Natural killer cell treated with Interleukin-12 subunit alpha and Interleukin-12 subunit beta and Interleukin-15 and Interleukin-18, amount 100 ng/mL, for 72 hours (primary cell): ENCODE results near the gene RUFY1. TPM values are rescaled to one million over a fixed set of nuclear protein-coding genes. Genes with fewer than 3 reads are reported as not detected.

Experiments used
- ATAC-seq, 2 donors: fragments of 150-1000 bp; cut with Tn5 transposase in 1 of 2; sonication (Bioruptor Pico), chemical (Tn5 transposase) in 1 of 2; 2 replicates each; pipeline ENCODE4 v1.10.0; 2021
- DNase-seq: peaks from one replicate; pipeline ENCODE4 v3.0.0; 2022; ENCODE audit warnings: low spot score
- H3K27ac Mint-ChIP-seq, 2 donors: 1 replicate in 1 of 2; 2 replicates in 1 of 2; pipeline ENCODE4 v1.8.0; 2022; ENCODE audit warnings: mixed read lengths in 2 of 2, mild to moderate bottlenecking in 1 of 2, moderate library complexity in 1 of 2
- H3K27me3 Mint-ChIP-seq, 2 donors: 1 replicate in 1 of 2; 2 replicates in 1 of 2; pipeline ENCODE4 v1.8.0; 2022; ENCODE audit warnings: mixed read lengths in 2 of 2
- H3K36me3 Mint-ChIP-seq: one replicate; pipeline ENCODE4 v1.8.0; 2022; ENCODE audit warnings: mixed read lengths
- H3K4me1 Mint-ChIP-seq, 2 donors: 1 replicate in 1 of 2; 2 replicates in 1 of 2; pipeline ENCODE4 v1.8.0; 2022; ENCODE audit warnings: low read depth in 2 of 2, mixed read lengths in 2 of 2, mild to moderate bottlenecking in 1 of 2
- H3K4me3 Mint-ChIP-seq: one replicate; pipeline ENCODE4 v1.8.0; 2022; ENCODE audit warnings: mixed read lengths
- H3K9me3 Mint-ChIP-seq: 2 replicates; pipeline ENCODE4 v1.8.0; 2022; ENCODE audit warnings: mixed read lengths
- total RNA-seq, 2 donors: library from RNA; stranded (reverse); gene quantifications; one replicate each; pipeline ENCODE4 v1.2.3, GENCODE V29; 2022

RUFY1 gene
- total RNA-seq, 2 donors from 2014 or later = 29.2 to 41.0 TPM

- Mint-ChIP-seq H3K9me3 (no peaks in the 10 kb centered on the region), H3K4me3 (no peak overlapping the region), H3K36me3 (peaks cover 7% of the 10 kb centered on the region), H3K27me3 (no peaks in the 10 kb centered on the region), H3K4me1 (peaks cover 0 to 7% of the 10 kb centered on the region in 2 donors), H3K27ac (no peak overlapping the region)
- DNase-seq = no peak
- ATAC-seq = peak in 1 of 2 donors; percentile 2
Measured at GRCh38 chr5:179601871-179602625, 51.7 kb downstream of the RUFY1 start.

GRCh38 chr5:179603308-179603707 lies 53.0 kb downstream of the RUFY1 start:
- no peak overlapping the region for H3K27ac Mint-ChIP-seq
- H3K9me3 Mint-ChIP-seq = no peaks in the 10 kb centered on the region
- no peak for DNase-seq
- no peak overlapping the region for H3K4me3 Mint-ChIP-seq
- H3K4me1 Mint-ChIP-seq = peaks cover 0 to 10% of the 10 kb centered on the region in 2 donors
- H3K27me3 Mint-ChIP-seq = no peaks in the 10 kb centered on the region
- H3K36me3 Mint-ChIP-seq = peaks cover 7% of the 10 kb centered on the region
- ATAC-seq = no peak

DNA sequence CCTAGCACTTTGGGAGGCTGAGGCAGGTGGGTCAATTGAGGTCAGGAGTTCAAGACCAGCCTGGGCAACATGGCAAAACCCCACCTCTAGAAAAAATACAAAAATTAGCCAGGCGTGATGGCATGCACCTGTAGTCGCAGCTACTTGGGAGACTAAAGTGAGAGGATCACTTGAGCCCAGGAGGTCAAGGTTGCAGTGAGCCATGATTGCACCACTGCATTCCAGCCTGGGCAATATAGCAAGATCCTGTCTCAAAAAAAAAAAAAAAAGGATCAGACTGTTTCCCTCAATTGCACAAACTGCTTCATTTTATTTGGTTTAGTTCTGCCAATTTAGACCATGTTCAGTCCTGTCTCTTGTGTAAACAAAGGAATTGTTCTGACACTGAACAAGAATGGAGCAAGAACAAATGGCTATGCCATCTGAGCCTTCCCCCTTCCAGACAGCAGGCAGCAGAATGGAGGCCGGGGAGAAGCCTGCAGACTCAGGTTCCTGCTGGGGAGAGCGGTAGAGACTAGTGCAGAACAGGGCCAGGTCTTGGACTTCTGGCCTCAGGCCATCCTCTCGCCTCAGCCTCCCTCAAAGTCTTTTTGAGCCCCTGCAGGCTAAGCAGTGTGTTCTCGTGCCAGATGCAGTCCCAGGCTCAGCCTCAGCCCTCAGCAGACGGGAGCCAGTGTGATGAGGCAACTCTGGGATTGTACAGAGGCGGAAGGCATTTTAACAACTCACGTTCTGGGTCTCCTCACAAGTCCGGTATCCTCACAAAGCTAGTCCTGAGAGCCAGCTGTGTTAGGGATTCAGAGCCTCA lies 54.9 kb downstream of the RUFY1 start:
- ATAC-seq = no peak

GRCh38 chr5:179606071-179606909 lies 55.9 kb downstream of the RUFY1 start:
- peak; percentile 2 to 7 for ATAC-seq
- Mint-ChIP-seq H3K4me3 (no peak overlapping the region), H3K9me3 (no peaks in the 10 kb centered on the region), H3K27ac (peak overlapping the region in 1 of 2 donors; percentile 53), H3K36me3 (peaks cover 13% of the 10 kb centered on the region), H3K27me3 (no peaks in the 10 kb centered on the region), H3K4me1 (peaks cover 13 to 21% of the 10 kb centered on the region in 2 donors)
- no peak for DNase-seq

More for the DNA sequence above, 54.9 kb downstream of the RUFY1 start:
- Mint-ChIP-seq H3K4me3 (no peak overlapping the region), H3K27me3 (no peaks in the 10 kb centered on the region), H3K36me3 (peaks cover 8% of the 10 kb centered on the region), H3K4me1 (peaks cover 8 to 15% of the 10 kb centered on the region in 2 donors), H3K9me3 (no peaks in the 10 kb centered on the region), H3K27ac (peak overlapping the region in 1 of 2 donors; percentile 53)
- no peak for DNase-seq

DNA sequence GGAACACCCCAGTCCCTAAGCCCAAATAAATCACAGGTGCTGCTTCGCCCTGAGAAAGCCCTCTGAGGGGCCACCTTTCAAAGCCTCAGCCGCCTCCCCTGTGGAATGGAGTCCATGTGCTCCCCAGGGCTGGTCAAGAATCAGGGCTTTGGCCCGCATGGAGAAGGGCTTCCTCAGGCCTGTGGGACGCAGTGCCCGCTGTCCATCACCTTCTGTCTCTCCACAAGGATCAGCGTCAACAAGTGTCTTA lies 56.5 kb downstream of the RUFY1 start:
- Mint-ChIP-seq H3K4me1 (peaks cover 16 to 24% of the 10 kb centered on the region in 2 donors), H3K9me3 (no peaks in the 10 kb centered on the region), H3K27me3 (no peaks in the 10 kb centered on the region), H3K4me3 (no peak overlapping the region), H3K36me3 (peaks cover 17% of the 10 kb centered on the region), H3K27ac (peak overlapping the region; percentile 16 to 45)
- no peak for DNase-seq
- peak in 1 of 2 donors; percentile 1 for ATAC-seq

- Mint-ChIP-seq H3K9me3 (no peaks in the 10 kb centered on the region), H3K4me1 (peaks cover 20 to 26% of the 10 kb centered on the region in 2 donors), H3K36me3 (peaks cover 20% of the 10 kb centered on the region), H3K4me3 (no peak overlapping the region), H3K27ac (peak overlapping the region; percentile 16 to 45), H3K27me3 (no peaks in the 10 kb centered on the region)
- DNase-seq (no peak), ATAC-seq (peak in 1 of 2 donors; percentile 26)
Measured at GRCh38 chr5:179607160-179607931, 57.0 kb downstream of the RUFY1 start.

DNA sequence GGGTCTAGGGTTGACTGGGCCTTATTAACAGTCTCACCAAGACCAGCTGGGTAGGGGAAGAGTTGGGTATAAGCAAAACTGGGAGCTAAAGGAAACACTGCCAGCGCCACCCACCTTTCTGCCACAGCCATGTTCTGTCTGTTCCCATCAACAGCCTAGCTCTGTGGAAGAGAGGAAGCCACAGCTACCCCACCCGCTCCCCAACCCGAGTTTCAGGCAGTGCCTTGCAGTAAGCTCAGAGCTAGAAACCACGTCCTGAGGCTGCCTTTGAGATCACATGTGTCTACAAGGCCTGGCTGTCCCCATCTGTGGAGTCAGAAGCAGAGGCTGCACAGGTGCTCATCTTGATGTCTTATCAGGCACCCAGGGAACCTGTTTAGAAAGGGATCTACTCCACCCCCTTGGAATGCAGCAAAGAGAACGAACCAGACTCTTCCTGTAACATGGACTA lies 57.8 kb downstream of the RUFY1 start:
- peak in 1 of 2 donors; percentile 21 for ATAC-seq
- peaks cover 26 to 33% of the 10 kb centered on the region in 2 donors for H3K4me1 Mint-ChIP-seq
- H3K4me3 Mint-ChIP-seq = no peak overlapping the region
- H3K27me3 Mint-ChIP-seq = no peaks in the 10 kb centered on the region
- no peak for DNase-seq
- H3K27ac Mint-ChIP-seq = no peak overlapping the region
- H3K9me3 Mint-ChIP-seq = no peaks in the 10 kb centered on the region
- peaks cover 26% of the 10 kb centered on the region for H3K36me3 Mint-ChIP-seq

GRCh38 chr5:179609834-179610108 lies 59.4 kb downstream of the RUFY1 start:
- Mint-ChIP-seq H3K4me1 (peaks cover 34 to 42% of the 10 kb centered on the region in 2 donors), H3K36me3 (peaks cover 39% of the 10 kb centered on the region), H3K27ac (peak overlapping the region; percentile 21 to 34), H3K27me3 (no peaks in the 10 kb centered on the region), H3K9me3 (no peaks in the 10 kb centered on the region), H3K4me3 (no peak overlapping the region)
- DNase-seq (no peak), ATAC-seq (no peak)

DNA sequence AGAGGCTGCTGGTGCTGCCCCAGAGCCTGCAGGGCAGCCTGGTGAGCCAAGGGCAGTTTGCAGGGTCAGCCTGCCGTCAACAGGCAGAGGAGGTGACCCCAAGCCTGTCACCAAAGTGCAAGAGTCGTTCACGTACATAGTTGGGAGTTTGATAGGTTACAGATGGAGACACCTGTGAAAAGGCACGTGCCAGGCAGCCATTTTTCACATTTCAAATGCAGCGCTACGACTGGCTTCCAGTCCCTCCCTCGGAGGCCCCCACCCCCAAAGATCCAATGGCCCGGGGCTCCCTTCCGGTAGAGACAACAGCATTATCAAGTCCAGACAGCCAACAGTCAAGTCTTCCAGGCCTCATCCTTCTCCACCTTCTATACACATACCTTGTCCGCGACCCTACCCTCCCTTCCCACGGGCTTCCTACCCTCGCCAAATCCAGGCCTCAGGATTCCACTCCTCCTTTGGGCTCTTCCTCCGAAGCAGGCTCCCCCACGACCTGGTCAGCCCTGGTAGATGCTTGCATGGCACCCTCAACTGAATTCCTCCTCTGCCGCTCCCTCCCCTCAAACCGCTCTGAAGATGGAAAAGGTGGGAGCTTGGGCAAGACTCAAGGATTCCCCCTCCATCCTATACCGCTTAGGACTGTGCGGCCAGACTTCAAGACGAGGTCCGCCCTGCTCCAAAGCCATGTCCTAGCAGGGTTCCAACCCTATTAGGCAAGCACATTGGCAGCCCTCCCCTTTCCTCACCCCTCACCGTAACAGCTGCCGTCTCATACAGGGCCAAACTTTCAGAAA lies 60.0 kb downstream of the RUFY1 start:
- DNase-seq (no peak), ATAC-seq (no peak)
- no peak overlapping the region for H3K4me3 Mint-ChIP-seq
- H3K4me1 Mint-ChIP-seq = peaks cover 34 to 43% of the 10 kb centered on the region in 2 donors
- no peaks in the 10 kb centered on the region for H3K27me3 Mint-ChIP-seq
- H3K9me3 Mint-ChIP-seq = no peaks in the 10 kb centered on the region
- peaks cover 41% of the 10 kb centered on the region for H3K36me3 Mint-ChIP-seq
- peak overlapping the region; percentile 21 to 34 for H3K27ac Mint-ChIP-seq

DNA sequence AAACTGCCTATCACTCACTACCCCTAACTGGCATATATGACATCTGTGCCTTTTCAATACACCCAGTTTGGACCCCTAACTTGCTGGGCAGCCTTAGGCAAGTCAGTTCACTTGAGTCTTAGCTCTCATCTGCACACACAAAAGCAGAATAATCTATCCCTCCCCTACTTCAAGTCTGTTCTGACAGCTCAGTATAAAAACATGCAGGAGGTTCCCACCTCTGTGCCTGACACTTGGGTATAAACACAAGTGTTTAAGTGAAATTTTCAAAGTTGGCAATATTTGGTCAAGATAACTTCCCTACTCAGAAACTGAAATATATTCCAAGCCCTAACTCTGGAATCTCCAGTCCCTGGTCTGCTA lies 60.5 kb downstream of the RUFY1 start:
- Mint-ChIP-seq H3K27ac (peak overlapping the region in 1 of 2 donors; percentile 34), H3K36me3 (peaks cover 46% of the 10 kb centered on the region), H3K4me3 (no peak overlapping the region), H3K9me3 (no peaks in the 10 kb centered on the region), H3K27me3 (no peaks in the 10 kb centered on the region), H3K4me1 (peaks cover 38 to 43% of the 10 kb centered on the region in 2 donors)
- DNase-seq (no peak), ATAC-seq (no peak)

- Mint-ChIP-seq H3K4me3 (peak overlapping the region; percentile 2), H3K27ac (peak overlapping the region; percentile 36 to 59), H3K27me3 (no peaks in the 10 kb centered on the region), H3K9me3 (no peaks in the 10 kb centered on the region), H3K36me3 (peaks cover 66% of the 10 kb centered on the region), H3K4me1 (peaks cover 57% of the 10 kb centered on the region in 2 donors)
- no peak for DNase-seq
- ATAC-seq = no peak
Measured at GRCh38 chr5:179612577-179613459, 62.5 kb downstream of the RUFY1 start.
